K562 (cell line): ENCODE results near the gene CDC123. TPM values are rescaled to one million over a fixed set of nuclear protein-coding genes. Genes with fewer than 3 reads are reported as not detected.
A peak's percentile ranks its signal among the peaks of the same experiment; 100 is the strongest.

Source experiments
- BRF1 ChIP-seq: IDR thresholded peaks from 3 replicates; pipeline ENCODE4 v1.6.1; 2011; ENCODE audit warnings: borderline replicate concordance, mild to moderate bottlenecking; ENCODE audit not compliant: insufficient read length; ENCODE audit errors: extremely low read depth
- ERF ChIP-seq: fragments of 450-650 bp; formaldehyde crosslinking; IDR thresholded peaks from 2 replicates; pipeline ENCODE4 v1.4.0; 2020; ENCODE audit warnings: mild to moderate bottlenecking, mixed read lengths
- HDAC8 ChIP-seq: fragments of 450-650 bp; IDR thresholded peaks from 2 replicates; pipeline ENCODE4 v1.6.1; 2016; ENCODE audit warnings: mild to moderate bottlenecking, missing genetic modification characterization, moderate library complexity, missing compliant biosample characterization
- HNRNPLL ChIP-seq: fragments of 200-400 bp; formaldehyde crosslinking; IDR thresholded peaks from 2 replicates; pipeline ENCODE4 v1.6.1; 2017; ENCODE audit warnings: low read length, low read depth, mild to moderate bottlenecking; ENCODE audit not compliant: poor library complexity, severe bottlenecking
- HNRNPUL1 ChIP-seq: fragments of 200-400 bp; formaldehyde crosslinking; IDR thresholded peaks from 2 replicates; pipeline ENCODE4 v1.6.1; 2017; ENCODE audit warnings: low read length
- L3MBTL2 ChIP-seq: fragments of 450-650 bp; IDR thresholded peaks from 2 replicates; pipeline ENCODE4 v1.6.1; 2016; ENCODE audit warnings: mild to moderate bottlenecking, moderate library complexity
- MCM3 ChIP-seq: fragments of 450-650 bp; IDR thresholded peaks from 2 replicates; pipeline ENCODE4 v1.6.1; 2016
- MTF1 ChIP-seq: fragments of 250-450 bp; sonication (Bioruptor Pico); IDR thresholded peaks from 2 replicates; pipeline ENCODE4 v1.9.0; 2021; ENCODE audit warnings: moderate library complexity, mild to moderate bottlenecking, inconsistent platforms, borderline replicate concordance
- NEUROD1 ChIP-seq: fragments of 150-350 bp; IDR thresholded peaks from 2 replicates; pipeline ENCODE4 v1.6.1; 2014; ENCODE audit warnings: borderline replicate concordance, low read length, low read depth; ENCODE audit not compliant: partially characterized antibody
- PHB2 ChIP-seq: fragments of 450-650 bp; IDR thresholded peaks from 2 replicates; pipeline ENCODE4 v1.6.1; 2017; ENCODE audit warnings: low read depth
- RFX5 ChIP-seq: IDR thresholded peaks from 2 replicates; pipeline ENCODE4 v1.6.1; 2011; ENCODE audit warnings: low read depth, mild to moderate bottlenecking, improper control_type of control experiment, low read length
- SLC30A9 ChIP-seq: fragments of 250-450 bp; sonication (Bioruptor Pico); IDR thresholded peaks from 2 replicates; pipeline ENCODE4 v1.8.0; 2022; ENCODE audit warnings: mild to moderate bottlenecking, moderate library complexity
- TAF15 ChIP-seq: fragments of 200-400 bp; formaldehyde crosslinking; IDR thresholded peaks from 2 replicates; pipeline ENCODE4 v1.6.1; 2017; ENCODE audit warnings: mild to moderate bottlenecking, low read depth, low read length, moderate library complexity
- ZNF253 ChIP-seq: fragments of 250-450 bp; sonication (Bioruptor Pico); conservative IDR thresholded peaks from 2 replicates; pipeline ENCODE4 v1.6.1; 2021; ENCODE audit warnings: mild to moderate bottlenecking
- ZNF436 ChIP-seq: fragments of 250-450, 450-650 bp; sonication (Bioruptor Pico); formaldehyde crosslinking; IDR thresholded peaks from 2 replicates; pipeline ENCODE4 v1.7.0; 2020; ENCODE audit warnings: mild to moderate bottlenecking
- ZNF707 ChIP-seq: fragments of 250-450 bp; sonication (Bioruptor Pico); conservative IDR thresholded peaks from 2 replicates; pipeline ENCODE4 v1.8.0; 2022; ENCODE audit warnings: inconsistent platforms, mild to moderate bottlenecking, moderate library complexity
- ZNF76 ChIP-seq: fragments of 250-450 bp; sonication (Bioruptor Pico); IDR thresholded peaks from 2 replicates; pipeline ENCODE4 v1.4.0; 2020; ENCODE audit warnings: mild to moderate bottlenecking, moderate library complexity, borderline replicate concordance
- polyA plus RNA-seq, 8 experiments: library from polyadenylated mRNA; depleted of rRNA in 4 of 8; stranded (reverse) in 5 of 8; unstranded in 3 of 8; fragments of >200 nt; fragmentation: Nextera tagmentation in 2 of 8; fragmentation: Illumina TruSeq in 1 of 8; extraction: Ambion mirVana in 2 of 8; extraction: Trizol in 1 of 8; gene quantifications; 2 replicates each; pipeline versions ENCODE4 v1.2.1 to v1.2.3, GENCODE V29; 2011 to 2014; ENCODE audit warnings: inconsistent platforms in 1 of 8, missing spikeins in 1 of 8
- total RNA-seq, 7 experiments: library from RNA; depleted of rRNA in 6 of 7; stranded (reverse); fragments of >200 nt in 6 of 7; fragmentation: Illumina TruSeq in 2 of 7; extraction: Trizol in 2 of 7; gene quantifications; 2 replicates each; pipeline versions ENCODE4 v1.2.1 to v1.2.3, GENCODE V29; 2011 to 2021; ENCODE audit warnings: low replicate concordance in 1 of 7
- TF ChIP-seq, protein P1 (sequence below): sonication (generic); formaldehyde crosslinking; IDR thresholded peaks from 2 replicates; pipeline ENCODE4 v1.5.0; 2020; ENCODE audit warnings: missing genetic modification reagents
- TF ChIP-seq, protein P2 (sequence below): fragments of 450-650 bp; IDR thresholded peaks from 2 replicates; pipeline ENCODE4 v1.6.1; 2016; ENCODE audit warnings: mild to moderate bottlenecking, moderate library complexity

The CDC123 gene
- total and polyA plus RNA-seq, 9 of the 15 experiments (the other 6 are each of a cell fraction or from before 2014, with no cell fraction given), result 137 to 288 (median 175) TPM

DNA sequence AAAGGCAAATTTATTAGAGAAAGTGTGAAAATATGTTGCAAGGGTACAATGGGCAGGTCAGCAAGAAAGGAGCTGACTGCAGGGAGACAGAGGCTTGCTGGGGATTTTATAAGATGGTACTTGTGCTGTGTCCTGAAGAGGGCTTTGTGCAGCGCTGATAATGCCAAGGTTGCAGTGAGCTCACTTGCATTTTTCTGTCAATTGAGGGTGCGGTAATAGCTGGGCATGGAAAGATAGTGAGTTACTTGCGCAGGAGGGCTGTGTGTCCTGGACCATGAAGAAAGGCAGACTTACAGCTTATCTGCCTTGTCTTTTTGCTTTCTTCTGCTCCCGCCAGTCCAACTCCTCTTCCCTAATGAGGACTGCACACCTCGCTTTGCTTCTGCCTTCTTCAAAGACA lies 12.5 kb downstream of the CDC123 start (continued):
- peak; percentile 89 for TF ChIP-seq HNRNPLL
- no peak for TF ChIP-seq SLC30A9 (CRISPR knock-in tag)
- TF ChIP-seq L3MBTL2, result no peak
- TF ChIP-seq, protein P1, sequence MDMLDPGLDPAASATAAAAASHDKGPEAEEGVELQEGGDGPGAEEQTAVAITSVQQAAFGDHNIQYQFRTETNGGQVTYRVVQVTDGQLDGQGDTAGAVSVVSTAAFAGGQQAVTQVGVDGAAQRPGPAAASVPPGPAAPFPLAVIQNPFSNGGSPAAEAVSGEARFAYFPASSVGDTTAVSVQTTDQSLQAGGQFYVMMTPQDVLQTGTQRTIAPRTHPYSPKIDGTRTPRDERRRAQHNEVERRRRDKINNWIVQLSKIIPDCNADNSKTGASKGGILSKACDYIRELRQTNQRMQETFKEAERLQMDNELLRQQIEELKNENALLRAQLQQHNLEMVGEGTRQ, result no peak
- no peak for TF ChIP-seq TAF15
- no peak for TF ChIP-seq RFX5
- TF ChIP-seq ZNF436 (CRISPR knock-in tag), result no peak
- no peak for TF ChIP-seq HNRNPUL1
- TF ChIP-seq ZNF76 (CRISPR knock-in tag), result no peak
- TF ChIP-seq NEUROD1, result no peak
- no peak for TF ChIP-seq PHB2
- TF ChIP-seq, protein P2, sequence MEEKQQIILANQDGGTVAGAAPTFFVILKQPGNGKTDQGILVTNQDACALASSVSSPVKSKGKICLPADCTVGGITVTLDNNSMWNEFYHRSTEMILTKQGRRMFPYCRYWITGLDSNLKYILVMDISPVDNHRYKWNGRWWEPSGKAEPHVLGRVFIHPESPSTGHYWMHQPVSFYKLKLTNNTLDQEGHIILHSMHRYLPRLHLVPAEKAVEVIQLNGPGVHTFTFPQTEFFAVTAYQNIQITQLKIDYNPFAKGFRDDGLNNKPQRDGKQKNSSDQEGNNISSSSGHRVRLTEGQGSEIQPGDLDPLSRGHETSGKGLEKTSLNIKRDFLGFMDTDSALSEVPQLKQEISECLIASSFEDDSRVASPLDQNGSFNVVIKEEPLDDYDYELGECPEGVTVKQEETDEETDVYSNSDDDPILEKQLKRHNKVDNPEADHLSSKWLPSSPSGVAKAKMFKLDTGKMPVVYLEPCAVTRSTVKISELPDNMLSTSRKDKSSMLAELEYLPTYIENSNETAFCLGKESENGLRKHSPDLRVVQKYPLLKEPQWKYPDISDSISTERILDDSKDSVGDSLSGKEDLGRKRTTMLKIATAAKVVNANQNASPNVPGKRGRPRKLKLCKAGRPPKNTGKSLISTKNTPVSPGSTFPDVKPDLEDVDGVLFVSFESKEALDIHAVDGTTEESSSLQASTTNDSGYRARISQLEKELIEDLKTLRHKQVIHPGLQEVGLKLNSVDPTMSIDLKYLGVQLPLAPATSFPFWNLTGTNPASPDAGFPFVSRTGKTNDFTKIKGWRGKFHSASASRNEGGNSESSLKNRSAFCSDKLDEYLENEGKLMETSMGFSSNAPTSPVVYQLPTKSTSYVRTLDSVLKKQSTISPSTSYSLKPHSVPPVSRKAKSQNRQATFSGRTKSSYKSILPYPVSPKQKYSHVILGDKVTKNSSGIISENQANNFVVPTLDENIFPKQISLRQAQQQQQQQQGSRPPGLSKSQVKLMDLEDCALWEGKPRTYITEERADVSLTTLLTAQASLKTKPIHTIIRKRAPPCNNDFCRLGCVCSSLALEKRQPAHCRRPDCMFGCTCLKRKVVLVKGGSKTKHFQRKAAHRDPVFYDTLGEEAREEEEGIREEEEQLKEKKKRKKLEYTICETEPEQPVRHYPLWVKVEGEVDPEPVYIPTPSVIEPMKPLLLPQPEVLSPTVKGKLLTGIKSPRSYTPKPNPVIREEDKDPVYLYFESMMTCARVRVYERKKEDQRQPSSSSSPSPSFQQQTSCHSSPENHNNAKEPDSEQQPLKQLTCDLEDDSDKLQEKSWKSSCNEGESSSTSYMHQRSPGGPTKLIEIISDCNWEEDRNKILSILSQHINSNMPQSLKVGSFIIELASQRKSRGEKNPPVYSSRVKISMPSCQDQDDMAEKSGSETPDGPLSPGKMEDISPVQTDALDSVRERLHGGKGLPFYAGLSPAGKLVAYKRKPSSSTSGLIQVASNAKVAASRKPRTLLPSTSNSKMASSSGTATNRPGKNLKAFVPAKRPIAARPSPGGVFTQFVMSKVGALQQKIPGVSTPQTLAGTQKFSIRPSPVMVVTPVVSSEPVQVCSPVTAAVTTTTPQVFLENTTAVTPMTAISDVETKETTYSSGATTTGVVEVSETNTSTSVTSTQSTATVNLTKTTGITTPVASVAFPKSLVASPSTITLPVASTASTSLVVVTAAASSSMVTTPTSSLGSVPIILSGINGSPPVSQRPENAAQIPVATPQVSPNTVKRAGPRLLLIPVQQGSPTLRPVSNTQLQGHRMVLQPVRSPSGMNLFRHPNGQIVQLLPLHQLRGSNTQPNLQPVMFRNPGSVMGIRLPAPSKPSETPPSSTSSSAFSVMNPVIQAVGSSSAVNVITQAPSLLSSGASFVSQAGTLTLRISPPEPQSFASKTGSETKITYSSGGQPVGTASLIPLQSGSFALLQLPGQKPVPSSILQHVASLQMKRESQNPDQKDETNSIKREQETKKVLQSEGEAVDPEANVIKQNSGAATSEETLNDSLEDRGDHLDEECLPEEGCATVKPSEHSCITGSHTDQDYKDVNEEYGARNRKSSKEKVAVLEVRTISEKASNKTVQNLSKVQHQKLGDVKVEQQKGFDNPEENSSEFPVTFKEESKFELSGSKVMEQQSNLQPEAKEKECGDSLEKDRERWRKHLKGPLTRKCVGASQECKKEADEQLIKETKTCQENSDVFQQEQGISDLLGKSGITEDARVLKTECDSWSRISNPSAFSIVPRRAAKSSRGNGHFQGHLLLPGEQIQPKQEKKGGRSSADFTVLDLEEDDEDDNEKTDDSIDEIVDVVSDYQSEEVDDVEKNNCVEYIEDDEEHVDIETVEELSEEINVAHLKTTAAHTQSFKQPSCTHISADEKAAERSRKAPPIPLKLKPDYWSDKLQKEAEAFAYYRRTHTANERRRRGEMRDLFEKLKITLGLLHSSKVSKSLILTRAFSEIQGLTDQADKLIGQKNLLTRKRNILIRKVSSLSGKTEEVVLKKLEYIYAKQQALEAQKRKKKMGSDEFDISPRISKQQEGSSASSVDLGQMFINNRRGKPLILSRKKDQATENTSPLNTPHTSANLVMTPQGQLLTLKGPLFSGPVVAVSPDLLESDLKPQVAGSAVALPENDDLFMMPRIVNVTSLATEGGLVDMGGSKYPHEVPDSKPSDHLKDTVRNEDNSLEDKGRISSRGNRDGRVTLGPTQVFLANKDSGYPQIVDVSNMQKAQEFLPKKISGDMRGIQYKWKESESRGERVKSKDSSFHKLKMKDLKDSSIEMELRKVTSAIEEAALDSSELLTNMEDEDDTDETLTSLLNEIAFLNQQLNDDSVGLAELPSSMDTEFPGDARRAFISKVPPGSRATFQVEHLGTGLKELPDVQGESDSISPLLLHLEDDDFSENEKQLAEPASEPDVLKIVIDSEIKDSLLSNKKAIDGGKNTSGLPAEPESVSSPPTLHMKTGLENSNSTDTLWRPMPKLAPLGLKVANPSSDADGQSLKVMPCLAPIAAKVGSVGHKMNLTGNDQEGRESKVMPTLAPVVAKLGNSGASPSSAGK, result no peak
- TF ChIP-seq HDAC8 (tag), result no peak
- TF ChIP-seq ZNF253, result no peak
- no peak for TF ChIP-seq ERF (CRISPR knock-in tag)
- TF ChIP-seq BRF1, result no peak
- TF ChIP-seq MCM3, result no peak
- TF ChIP-seq ZNF707, result no peak
- no peak for TF ChIP-seq MTF1 (CRISPR knock-in tag)
